GM23338 (cell line): Measurements from ENCODE around the gene GNG10. TPM values are rescaled to one million over a fixed set of nuclear protein-coding genes. Genes with fewer than 3 reads are reported as not detected.

Source experiments
- ETS1 ChIP-seq: IDR thresholded peaks from 2 replicates; pipeline ENCODE4 v1.6.1; 2016; ENCODE audit warnings: antibody characterized with exemption
- JUNB ChIP-seq: IDR thresholded peaks from one replicate; pipeline ENCODE4 v1.6.1; 2016; ENCODE audit warnings: antibody characterized with exemption; ENCODE audit not compliant: unreplicated experiment
- STAT1 ChIP-seq: IDR thresholded peaks from one replicate; pipeline ENCODE4 v1.6.1; 2016; ENCODE audit warnings: antibody characterized with exemption; ENCODE audit not compliant: unreplicated experiment
- ZNF331 ChIP-seq: fragments of 250-450 bp; sonication (Bioruptor Pico); IDR thresholded peaks from 2 replicates; pipeline ENCODE4 v1.5.0; 2020; ENCODE audit warnings: low read depth, mild to moderate bottlenecking, moderate library complexity
- ZNF462 ChIP-seq: fragments of 250-450 bp; sonication (Bioruptor Pico); IDR thresholded peaks from 2 replicates; pipeline ENCODE4 v1.5.0; 2020; ENCODE audit warnings: mild to moderate bottlenecking, moderate library complexity
- polyA plus RNA-seq: library from polyadenylated mRNA; unstranded; fragments of >200 nt; fragmentation: Nextera tagmentation; extraction: Ambion mirVana; gene quantifications from 2 replicates; pipeline ENCODE4 v1.2.1, GENCODE V29; 2016
- total RNA-seq: library from RNA; depleted of rRNA; stranded (reverse); fragments of >200 nt; shearing (Covaris generic); gene quantifications from 2 replicates; pipeline ENCODE4 v1.2.3, GENCODE V29; 2014; rRNA removed

The GNG10 gene
- total and polyA plus RNA-seq, 2 experiments from 2014 or later = 49.9 to 61.2 TPM

- no peak for TF ChIP-seq ETS1
- no peak for TF ChIP-seq ZNF331
- TF ChIP-seq JUNB = no peak
- no peak for TF ChIP-seq ZNF462 (CRISPR knock-in tag)
- TF ChIP-seq STAT1 = no peak
Measured at GRCh38 chr9:111719541-111719940, 58.1 kb downstream of the GNG10 start (continued).

Other genes with a start within 250 kb of the GNG10 start
- gene ECPAS, start 177.2 kb upstream of the GNG10 start, total RNA-seq = 91.9 and 104 TPM in 2 replicates
- gene ECPAS, start 177.2 kb upstream of the GNG10 start, polyA plus RNA-seq = 50.8 and 51.4 TPM in 2 replicates
- 84.5 and 112 TPM in 2 replicates for gene ZNF483, start 136.4 kb upstream of the GNG10 start, total RNA-seq
- gene ZNF483, start 136.4 kb upstream of the GNG10 start, polyA plus RNA-seq = 8.0 and 9.7 TPM in 2 replicates
- 21.9 and 24.7 TPM in 2 replicates for gene PTGR1, start 62.0 kb upstream of the GNG10 start, total RNA-seq
- 15.3 and 19.1 TPM in 2 replicates for gene PTGR1, start 62.0 kb upstream of the GNG10 start, polyA plus RNA-seq
- gene DNAJC25, start 30.3 kb upstream of the GNG10 start, total RNA-seq = 8.9 and 9.6 TPM in 2 replicates
- gene DNAJC25, start 30.3 kb upstream of the GNG10 start, polyA plus RNA-seq = 6.8 and 8.4 TPM in 2 replicates
- not detected in 2 replicates for gene SHOC1, start 133.3 kb downstream of the GNG10 start, total RNA-seq
- 0.21 and 0.39 TPM in 2 replicates for gene SHOC1, start 133.3 kb downstream of the GNG10 start, polyA plus RNA-seq
- gene UGCG, start 235.2 kb downstream of the GNG10 start, total RNA-seq = 44.9 and 48.1 TPM in 2 replicates
- gene UGCG, start 235.2 kb downstream of the GNG10 start, polyA plus RNA-seq = 27.8 and 30.4 TPM in 2 replicates